SH-SY5Y (cell line): ENCODE measurements around the gene EPAS1.

Experiments used
- GATA2 ChIP-seq: IDR thresholded peaks from 2 replicates; pipeline ENCODE4 v1.6.1; 2011; ENCODE audit warnings: mild to moderate bottlenecking, low read depth, low read length
- GATA3 ChIP-seq: IDR thresholded peaks from 2 replicates; pipeline ENCODE4 v1.6.1; 2011; ENCODE audit warnings: low read depth, mild to moderate bottlenecking, low read length, moderate library complexity

Gene EPAS1

DNA sequence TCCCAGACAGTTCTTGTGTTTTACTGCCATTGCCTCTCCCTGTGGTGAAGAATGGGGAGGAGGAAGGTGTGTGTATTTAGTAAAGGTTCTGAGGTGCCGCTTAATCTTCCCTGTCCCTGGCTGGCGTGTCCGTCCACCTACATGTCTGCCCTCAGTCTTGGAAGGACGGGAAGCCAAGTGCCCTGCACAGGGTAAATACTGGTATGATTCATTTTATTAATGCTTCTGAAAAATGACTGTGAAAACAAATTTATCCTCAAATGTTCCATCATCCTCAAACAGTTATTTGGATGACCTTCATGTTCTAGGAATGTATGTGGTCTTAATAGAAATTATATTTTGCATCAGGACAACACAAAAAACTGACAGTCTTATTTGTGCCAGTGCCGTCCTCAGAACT lies 6.6 kb downstream of the EPAS1 start:
- TF ChIP-seq GATA2 (no peak), GATA3 (no peak)

DNA sequence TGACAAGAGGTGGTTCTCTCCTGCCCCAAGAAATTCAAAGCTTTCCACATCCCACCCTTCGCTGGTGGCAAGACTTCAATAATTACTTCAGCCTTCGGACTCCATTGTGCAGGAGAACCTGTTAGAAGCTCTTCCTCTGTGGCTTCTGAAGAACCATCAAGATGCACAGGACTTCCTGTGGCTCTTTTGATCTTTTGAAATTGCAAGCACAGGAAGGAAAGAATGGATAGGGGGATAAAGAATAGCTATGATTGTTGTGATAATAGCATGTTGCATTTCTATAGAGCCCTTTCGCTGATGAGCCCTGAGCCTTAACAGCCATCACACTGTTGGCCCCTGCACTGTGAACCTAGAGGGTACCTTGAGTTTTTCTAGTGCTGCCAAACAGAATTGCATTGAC lies 7.4 kb downstream of the EPAS1 start:
- no peak for TF ChIP-seq GATA3
- no peak for TF ChIP-seq GATA2

DNA sequence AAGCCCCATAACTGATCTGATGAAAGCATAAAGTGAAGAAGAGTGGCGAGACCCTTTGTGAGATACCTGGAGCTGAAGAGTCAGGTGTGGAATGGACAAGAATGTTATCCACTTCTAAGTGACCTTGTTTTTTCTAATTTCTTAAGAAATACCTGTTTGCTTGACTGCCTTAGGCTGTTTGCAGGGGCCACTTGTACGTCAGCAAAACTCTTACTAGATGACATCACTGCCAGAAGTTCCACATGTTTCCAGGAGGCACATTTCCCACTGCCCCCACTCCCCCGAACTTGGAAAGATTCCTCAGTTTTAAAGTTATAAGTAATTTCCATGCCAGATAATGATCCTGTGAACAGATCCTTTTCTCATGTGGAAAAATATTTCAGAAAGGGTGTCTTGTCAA lies 8.0 kb downstream of the EPAS1 start:
- TF ChIP-seq GATA3 (no peak), GATA2 (no peak)

DNA sequence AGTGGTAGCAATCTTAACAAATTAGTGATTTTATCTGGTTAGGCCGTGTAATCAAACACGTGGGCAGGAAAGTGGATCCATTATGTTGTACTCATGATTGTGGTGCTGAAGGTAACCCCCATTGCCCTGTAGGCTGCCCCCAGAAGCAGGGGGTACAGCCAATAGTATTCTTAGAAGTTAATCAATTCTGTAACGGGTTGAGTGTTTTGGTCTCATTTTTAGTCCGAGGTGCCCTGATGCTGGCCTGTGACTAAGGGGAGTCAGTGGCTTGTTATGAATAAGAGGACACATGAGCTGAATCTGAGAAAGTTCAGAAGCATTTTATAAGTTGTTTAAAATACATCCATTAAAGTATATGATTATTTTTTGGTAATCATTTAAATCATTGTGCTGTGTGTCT lies 8.6 kb downstream of the EPAS1 start:
- TF ChIP-seq GATA2 (no peak), GATA3 (no peak)

DNA sequence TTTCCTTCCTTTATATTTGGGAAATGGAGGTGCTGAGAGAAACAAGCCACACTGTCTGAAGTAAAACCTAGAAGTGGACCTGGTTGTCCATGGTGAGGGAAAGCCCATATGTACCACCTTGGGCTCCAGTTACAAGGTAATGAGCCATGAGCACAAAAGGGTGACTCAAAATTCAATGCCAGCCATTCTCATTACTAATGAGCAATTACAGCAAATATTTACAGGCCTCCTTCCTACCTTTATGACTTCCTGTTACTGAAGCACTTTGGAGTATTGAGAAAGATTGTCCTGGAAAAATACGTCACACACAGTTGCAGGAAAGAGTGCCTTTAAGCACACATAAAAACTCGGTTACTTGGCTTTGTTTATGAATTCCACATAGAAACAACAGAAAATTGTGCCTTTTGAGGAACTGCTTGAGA lies 9.1 kb downstream of the EPAS1 start:
- no peak for TF ChIP-seq GATA3
- TF ChIP-seq GATA2: no peak

DNA sequence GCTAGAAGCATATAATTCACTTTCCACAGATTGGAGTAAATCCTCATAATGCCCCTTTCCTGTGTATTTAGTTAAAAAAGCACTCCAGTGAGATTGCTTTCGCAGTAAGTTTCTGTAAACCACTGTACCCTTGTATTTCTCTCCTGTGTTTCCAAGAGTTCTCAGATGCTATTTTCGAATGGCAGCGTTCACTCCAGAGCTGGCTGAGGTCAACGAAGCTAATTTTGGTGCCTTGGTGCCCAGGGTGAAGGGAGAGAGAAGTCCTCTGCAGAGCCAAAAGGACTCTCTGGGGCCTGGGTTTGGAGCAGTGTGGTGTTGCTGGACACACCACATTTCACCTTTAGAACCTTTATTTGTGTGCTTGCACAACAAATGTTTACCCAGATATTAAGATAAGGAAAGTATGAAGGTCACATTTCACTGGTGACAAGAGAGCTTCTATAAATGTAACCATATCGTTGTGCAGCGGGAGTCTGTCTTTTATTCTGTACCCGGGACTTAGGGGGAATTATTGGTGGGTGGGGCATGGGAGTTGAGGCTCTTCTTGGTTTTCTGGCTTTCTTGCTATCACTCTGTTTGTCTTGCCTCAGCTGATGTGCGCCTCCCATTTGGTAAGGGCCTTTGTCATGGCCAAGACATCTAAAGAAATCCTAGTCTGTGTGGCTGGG lies 9.9 kb downstream of the EPAS1 start:
- no peak for TF ChIP-seq GATA2
- TF ChIP-seq GATA3: no peak

DNA sequence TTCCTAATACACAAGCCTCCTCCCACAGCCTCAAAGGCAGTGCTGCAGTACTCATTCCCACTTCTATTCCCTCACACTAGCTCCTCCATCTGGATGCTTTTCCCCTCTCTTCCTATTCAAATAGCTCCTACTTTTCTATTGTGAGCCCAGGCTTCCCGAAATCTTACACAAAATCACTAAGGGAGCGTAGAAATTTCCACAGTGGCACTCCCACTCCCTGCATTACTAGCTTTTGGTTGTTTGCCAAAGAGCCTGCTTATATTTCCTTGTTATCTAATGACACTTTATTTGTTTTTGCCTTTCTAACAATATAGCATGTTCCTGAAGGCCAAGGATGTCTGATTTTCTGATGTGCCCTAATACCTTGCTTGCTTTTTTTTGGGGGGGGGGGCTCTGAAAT lies 10.9 kb downstream of the EPAS1 start:
- TF ChIP-seq GATA3: no peak

DNA sequence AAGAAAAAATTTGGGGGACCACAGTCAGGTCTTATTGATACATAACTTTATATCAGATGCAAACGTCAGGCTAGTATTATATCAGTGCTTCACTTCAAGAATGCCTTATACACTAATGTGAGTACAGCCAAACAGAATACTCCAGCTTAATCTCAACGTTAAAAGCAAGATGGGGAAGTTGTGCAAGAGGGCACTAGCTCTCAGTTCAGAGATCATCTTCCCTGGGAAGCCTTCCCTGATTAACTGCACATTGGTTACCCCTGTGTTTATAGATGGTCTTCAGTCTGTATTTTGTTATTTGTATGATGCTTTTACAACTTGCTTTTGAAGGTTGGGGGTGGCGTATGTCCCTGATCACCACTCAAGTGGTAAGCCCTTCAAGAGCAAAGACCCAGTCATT lies 11.4 kb downstream of the EPAS1 start:
- no peak for TF ChIP-seq GATA3
- TF ChIP-seq GATA2: no peak

DNA sequence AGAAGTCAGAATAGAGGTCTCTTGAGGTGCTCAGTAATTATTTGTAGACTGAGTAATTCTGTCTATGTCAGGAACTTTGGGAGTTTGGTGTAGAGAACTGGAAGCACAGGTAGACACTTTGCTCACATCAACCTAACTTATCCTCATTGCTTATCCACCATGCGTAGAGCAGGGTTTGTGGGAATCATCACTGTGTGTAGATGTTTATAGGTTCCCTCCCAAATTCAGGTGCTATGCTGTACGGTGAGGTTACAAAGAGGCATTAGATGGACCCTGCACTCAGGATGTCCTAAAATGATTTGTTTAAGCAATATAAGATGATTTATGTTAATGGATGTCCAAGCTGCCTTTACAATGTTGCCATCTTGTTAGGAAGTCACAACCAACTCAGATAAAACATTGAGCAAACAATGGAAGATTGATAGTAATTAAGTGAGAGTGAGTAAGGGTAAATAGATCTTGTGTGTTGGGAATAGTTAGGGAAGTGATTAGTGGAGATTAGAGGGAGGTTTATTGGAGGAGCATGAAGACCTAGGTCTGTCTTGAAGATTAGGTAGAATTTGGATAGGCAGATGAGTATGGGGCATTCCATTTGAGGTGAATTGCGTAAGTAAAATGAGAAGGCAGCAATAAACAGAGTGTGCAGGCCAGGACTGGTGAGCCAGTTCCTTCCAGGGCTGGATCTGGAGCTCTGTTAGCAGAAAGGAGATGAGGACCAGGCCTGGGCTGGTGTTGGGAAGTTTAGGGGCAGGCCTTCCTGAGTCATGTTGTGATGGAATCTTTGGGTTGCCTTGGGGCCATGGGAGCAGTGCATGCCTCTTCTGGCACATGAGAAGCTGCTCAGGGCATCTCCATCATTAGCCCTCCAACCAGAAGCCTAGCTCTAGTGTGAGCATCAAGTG lies 12.1 kb downstream of the EPAS1 start:
- no peak for TF ChIP-seq GATA3
- TF ChIP-seq GATA2: no peak

DNA sequence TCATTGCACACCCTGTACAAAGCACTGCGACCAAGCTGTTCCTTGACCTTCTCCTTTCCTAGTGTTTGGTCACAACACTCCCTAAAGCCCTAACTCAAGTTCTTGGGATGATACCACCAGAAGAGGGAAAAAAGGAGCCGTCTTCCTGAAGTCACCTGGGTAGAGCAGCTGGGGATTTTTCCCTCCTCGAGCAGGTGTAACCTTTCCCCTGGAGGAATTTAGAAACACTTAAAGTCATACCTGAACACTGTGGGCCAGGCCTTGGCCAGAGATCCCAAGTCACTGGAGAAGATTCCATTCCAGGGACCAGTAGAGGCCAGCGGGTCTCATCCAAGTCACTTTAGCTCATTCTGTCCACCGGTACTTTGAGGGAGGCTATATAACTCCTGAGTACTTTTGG lies 13.2 kb downstream of the EPAS1 start:
- TF ChIP-seq GATA2: no peak
- TF ChIP-seq GATA3: no peak

DNA sequence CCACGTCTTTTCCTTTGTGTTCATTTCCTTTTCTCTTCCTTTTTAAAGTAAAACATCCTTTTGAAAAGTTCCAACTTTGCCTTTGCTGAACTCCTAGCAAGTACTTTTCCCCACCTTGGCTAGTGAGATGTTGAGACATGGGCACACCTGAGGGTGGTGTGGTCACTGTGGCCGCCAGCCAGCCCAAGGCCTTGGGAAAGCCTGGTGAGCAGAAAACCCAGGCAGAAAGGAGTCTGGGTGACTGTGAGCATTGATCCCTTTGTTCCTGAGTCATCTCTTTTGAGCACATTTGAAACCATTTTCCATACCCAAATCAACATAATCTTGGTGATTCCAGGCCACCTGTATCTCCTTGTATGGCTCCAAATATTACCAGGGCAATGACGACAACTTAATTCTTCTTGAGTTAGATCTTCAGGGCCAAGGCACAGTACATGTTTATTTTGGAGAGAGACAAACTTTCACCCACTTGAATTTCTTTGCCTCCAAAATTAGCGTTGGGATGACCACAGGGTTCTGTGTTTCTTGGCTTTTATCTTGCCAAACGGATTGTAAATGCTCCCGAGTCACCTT lies 14.5 kb downstream of the EPAS1 start:
- TF ChIP-seq GATA2 (no peak), GATA3 (no peak)

DNA sequence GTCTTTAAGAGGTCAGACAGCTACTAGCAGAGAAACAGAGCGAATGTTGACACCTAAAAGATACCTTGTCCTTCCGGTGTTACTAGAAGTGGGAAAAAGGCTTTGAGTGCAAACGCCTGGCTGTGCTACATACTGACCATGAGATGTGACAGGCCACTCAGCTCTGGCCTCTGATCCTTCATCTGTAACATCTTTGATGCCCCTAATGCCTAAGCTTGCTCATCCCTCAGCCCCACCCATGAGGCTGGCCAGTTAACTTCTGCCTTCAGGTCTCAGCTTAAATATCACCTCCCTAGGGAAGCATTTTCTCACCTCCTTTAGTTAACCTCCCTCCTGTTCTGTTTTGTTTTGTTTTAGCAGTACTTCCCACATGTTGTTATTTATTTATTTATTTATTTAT lies 15.9 kb downstream of the EPAS1 start:
- TF ChIP-seq GATA3: no peak
- no peak for TF ChIP-seq GATA2

DNA sequence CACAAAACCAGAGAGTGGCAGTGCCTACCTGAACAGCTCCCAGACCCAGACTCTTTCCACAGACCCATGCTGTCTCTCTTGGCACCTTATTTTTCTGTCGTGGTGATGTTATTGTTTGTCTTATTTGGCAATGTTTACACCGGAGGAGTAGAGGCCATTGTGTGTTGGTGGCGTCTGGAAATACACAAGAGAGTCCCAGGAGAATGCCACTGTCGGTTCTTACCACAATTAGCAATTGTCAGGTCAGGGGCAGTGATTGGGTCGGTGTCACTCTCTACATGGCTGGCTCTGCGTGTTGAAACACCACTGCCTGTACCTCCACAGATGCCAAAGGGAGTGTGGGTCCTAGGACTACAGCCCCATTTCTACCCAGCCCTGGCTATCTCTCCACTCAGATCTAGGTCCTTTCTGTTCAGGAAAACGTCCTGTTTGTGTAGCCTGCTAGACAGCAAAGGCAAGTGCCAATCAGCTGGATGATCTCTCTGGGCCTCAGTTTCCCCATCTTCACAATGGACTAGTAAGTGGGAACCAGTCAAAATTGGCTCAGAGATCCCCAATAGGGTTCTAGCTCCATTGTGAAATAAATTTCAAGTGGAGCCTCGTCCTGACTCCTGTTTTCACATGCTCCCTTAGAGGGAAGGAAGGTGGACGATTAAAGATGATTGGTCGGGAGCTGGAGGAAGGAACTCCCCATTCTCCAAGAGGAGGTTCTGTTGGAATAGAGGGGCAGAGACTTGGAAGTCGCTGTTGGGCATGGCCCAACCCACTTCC lies 17.0 kb downstream of the EPAS1 start:
- TF ChIP-seq GATA3 (no peak), GATA2 (no peak)
